ENCODE data around the gene DUSP12.
A peak's percentile ranks its signal among the peaks of the same experiment; 100 is the strongest.

The DUSP12 gene

DNA sequence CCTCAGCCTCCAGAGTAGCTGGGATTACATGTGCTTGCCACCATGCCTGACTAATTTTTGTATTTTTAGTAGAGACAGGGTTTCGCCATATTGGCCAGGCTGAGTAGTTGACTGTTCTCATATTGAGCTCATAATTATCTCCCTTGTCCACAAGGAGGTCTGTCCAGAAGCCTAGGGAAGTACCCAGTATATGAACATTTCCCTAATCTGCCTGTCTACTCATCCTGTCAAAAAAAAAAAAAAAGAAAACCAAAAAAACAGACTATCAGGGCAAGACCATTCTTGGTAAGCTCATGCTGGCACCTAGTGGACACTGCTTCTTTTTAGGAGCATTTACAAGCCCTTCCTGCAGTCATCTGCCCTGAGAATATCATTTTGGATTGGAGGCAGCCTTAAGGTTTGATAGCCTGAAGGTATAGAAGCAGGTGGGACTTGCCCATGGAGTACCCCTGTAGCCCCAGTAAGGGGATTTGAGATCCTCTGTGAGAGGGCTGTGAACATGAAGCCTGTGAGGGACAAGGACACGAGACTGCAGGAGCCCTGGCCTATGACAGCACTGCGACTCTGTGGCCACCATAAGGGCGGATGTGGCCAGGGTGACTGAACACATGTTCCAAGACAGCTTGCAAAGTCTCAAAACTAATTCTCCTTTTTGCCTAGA lies 10.8 kb upstream of the DUSP12 start:
- H2BK5ac ChIP-seq (ENCODE audit: low read length), result no peak overlapping the region
- no peak overlapping the region for H2AFZ ChIP-seq (ENCODE audit: low read length)
- H3K14ac ChIP-seq (ENCODE audit: low read length), result no peak overlapping the region
- no peak overlapping the region for H2AK5ac ChIP-seq (ENCODE audit: low read depth, low read length)
- peaks cover 0 to 59% (median 0%) of the 10 kb centered on the region in 3 experiments for H3K27me3 ChIP-seq (ENCODE audit: control insufficient read depth in 3 of 3, insufficient read depth in 3 of 3, low read depth in 1 of 3, low read length in 3 of 3)
- no peak overlapping the region for H3K4me3 ChIP-seq (ENCODE audit: low read length in 2 of 2)
- no peak overlapping the region for H3K23ac ChIP-seq (ENCODE audit: low read depth, low read length, poor library complexity)
- no peak overlapping the region for H2BK120ac ChIP-seq (ENCODE audit: low read depth, low read length)
- no peak overlapping the region for H3K4me2 ChIP-seq (ENCODE audit: insufficient read depth, low read length, poor library complexity, severe bottlenecking)
- no peaks in the 10 kb centered on the region for H3K36me3 ChIP-seq (replicated peaks in 1 of 2; ENCODE audit: control insufficient read depth in 2 of 2, insufficient read depth in 2 of 2, low read length in 2 of 2)
- no peak overlapping the region for H4K91ac ChIP-seq (ENCODE audit: low read depth, low read length, poor library complexity)
- H3K79me1 ChIP-seq (ENCODE audit: low read depth, low read length), result no peaks in the 10 kb centered on the region
- DNase-seq (ENCODE audit: low spot score), result no peak
- no peak overlapping the region for H3K4ac ChIP-seq (ENCODE audit: low read length)
- H3K9ac ChIP-seq (ENCODE audit: low read depth, low read length, poor library complexity), result no peak overlapping the region
- no peak overlapping the region for H2BK12ac ChIP-seq (ENCODE audit: low read length)
- H3K9me3 ChIP-seq (replicated peaks in 1 of 2; ENCODE audit: control insufficient read depth in 2 of 2, insufficient read depth in 1 of 2, low read depth in 1 of 2, low read length in 2 of 2), result no peaks in the 10 kb centered on the region
- no peak overlapping the region for H3K27ac ChIP-seq (replicated peaks; ENCODE audit: low read length)
- H4K8ac ChIP-seq (ENCODE audit: low read depth, low read length), result no peak overlapping the region
- no peak overlapping the region for H3K18ac ChIP-seq (ENCODE audit: low read length)
- no CpG with 5 or more reads among the region's 4 CpGs for WGBS, 2 donors (ENCODE audit: extremely low coverage in 2 of 2, insufficient read length in 2 of 2, insufficient replicate concordance in 1 of 2)
- H2BK15ac ChIP-seq (ENCODE audit: low read length), result no peak overlapping the region
- H3K4me1 ChIP-seq (ENCODE audit: control insufficient read depth in 2 of 2, insufficient read depth in 1 of 2, low read depth in 1 of 2, low read length in 2 of 2), result peaks cover 0 to 6% of the 10 kb centered on the region in 2 donors

DNA sequence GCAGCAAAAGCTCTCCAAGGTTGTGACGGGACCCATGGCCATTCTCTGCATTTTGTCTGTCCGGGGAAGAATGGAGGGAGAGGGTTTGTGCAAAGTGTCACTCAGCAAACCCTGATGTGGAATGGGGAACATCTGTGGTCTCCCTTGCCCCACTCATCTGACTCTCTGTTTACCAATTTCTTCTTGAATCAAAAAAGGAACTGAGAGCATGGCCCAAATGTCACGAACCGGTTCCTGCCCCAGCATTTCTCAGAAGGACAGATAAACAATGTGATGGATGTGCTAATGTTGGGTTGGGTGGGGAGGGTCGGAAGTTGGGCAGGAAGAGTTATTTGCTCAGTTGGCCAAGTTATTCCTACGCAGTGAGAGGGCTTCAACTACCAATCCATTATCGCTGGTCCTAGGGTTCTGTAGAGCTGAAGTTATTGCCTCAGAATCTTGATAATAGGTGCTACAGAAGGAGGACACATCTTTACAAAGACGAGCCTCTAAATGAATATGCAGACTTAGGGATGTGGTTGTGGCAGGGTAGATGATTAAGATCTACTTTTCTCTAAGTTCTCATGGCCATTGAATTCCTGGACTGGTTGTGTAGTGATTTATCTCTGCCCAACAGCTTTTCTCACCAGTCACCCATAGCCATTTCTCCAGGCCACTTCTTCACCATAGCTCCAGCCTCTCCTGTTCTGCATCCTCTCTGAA lies 9.6 kb upstream of the DUSP12 start:
- Histone ChIP-seq H3K27ac (replicated peaks; ENCODE audit: low read length) (no peak overlapping the region), H2BK15ac (ENCODE audit: low read length) (no peak overlapping the region), H3K14ac (ENCODE audit: low read length) (no peak overlapping the region), H3K36me3 (replicated peaks in 1 of 2; ENCODE audit: control insufficient read depth in 2 of 2, insufficient read depth in 2 of 2, low read length in 2 of 2) (no peaks in the 10 kb centered on the region), H3K9me3 (replicated peaks in 1 of 2; ENCODE audit: control insufficient read depth in 2 of 2, insufficient read depth in 1 of 2, low read depth in 1 of 2, low read length in 2 of 2) (no peaks in the 10 kb centered on the region), H4K91ac (ENCODE audit: low read depth, low read length, poor library complexity) (no peak overlapping the region), H2BK120ac (ENCODE audit: low read depth, low read length) (no peak overlapping the region), H4K8ac (ENCODE audit: low read depth, low read length) (no peak overlapping the region), H3K4me1 (ENCODE audit: control insufficient read depth in 2 of 2, insufficient read depth in 1 of 2, low read depth in 1 of 2, low read length in 2 of 2) (peaks cover 0 to 9% of the 10 kb centered on the region in 2 donors), H3K4me3 (ENCODE audit: low read length in 2 of 2) (no peak overlapping the region), H2AFZ (ENCODE audit: low read length) (no peak overlapping the region), H3K4ac (ENCODE audit: low read length) (no peak overlapping the region), H2AK5ac (ENCODE audit: low read depth, low read length) (no peak overlapping the region), H3K79me1 (ENCODE audit: low read depth, low read length) (no peaks in the 10 kb centered on the region), H3K23ac (ENCODE audit: low read depth, low read length, poor library complexity) (no peak overlapping the region), H2BK12ac (ENCODE audit: low read length) (no peak overlapping the region), H2BK5ac (ENCODE audit: low read length) (no peak overlapping the region), H3K9ac (ENCODE audit: low read depth, low read length, poor library complexity) (no peak overlapping the region), H3K27me3 (ENCODE audit: control insufficient read depth in 3 of 3, insufficient read depth in 3 of 3, low read depth in 1 of 3, low read length in 3 of 3) (peaks cover 0 to 60% (median 0%) of the 10 kb centered on the region in 3 experiments), H3K18ac (ENCODE audit: low read length) (no peak overlapping the region), H3K4me2 (ENCODE audit: insufficient read depth, low read length, poor library complexity, severe bottlenecking) (no peak overlapping the region)
- no peak for DNase-seq (ENCODE audit: low spot score)
- WGBS, 2 donors (ENCODE audit: extremely low coverage in 2 of 2, insufficient read length in 2 of 2, insufficient replicate concordance in 1 of 2), result no CpG with 5 or more reads among the region's 8 CpGs

DNA sequence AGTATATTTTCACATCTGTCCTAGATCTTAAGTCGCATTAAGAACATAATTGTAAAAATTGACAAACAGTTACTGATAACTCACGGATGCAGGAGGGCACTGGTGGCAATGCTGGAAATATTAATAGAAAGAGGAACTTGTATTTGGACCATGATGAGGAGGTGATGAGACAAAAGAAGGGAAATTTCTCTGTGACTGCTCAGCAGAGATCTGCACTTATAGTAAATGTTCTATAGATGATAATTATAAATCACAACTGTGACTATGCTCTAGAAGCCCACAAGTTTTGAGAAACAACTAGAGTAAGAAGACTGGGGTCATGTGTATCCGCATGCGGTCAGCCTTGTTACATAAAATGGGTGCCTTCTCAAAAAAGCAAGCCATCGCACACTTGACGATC lies 8.7 kb upstream of the DUSP12 start:
- Histone ChIP-seq H4K91ac (ENCODE audit: low read depth, low read length, poor library complexity) (no peak overlapping the region), H3K18ac (ENCODE audit: low read length) (no peak overlapping the region), H3K14ac (ENCODE audit: low read length) (no peak overlapping the region), H3K23ac (ENCODE audit: low read depth, low read length, poor library complexity) (no peak overlapping the region), H3K27ac (replicated peaks; ENCODE audit: low read length) (no peak overlapping the region), H3K27me3 (ENCODE audit: control insufficient read depth in 3 of 3, insufficient read depth in 3 of 3, low read depth in 1 of 3, low read length in 3 of 3) (peaks cover 0 to 55% (median 0%) of the 10 kb centered on the region in 3 experiments), H2AK5ac (ENCODE audit: low read depth, low read length) (no peak overlapping the region), H3K4me2 (ENCODE audit: insufficient read depth, low read length, poor library complexity, severe bottlenecking) (no peak overlapping the region), H3K36me3 (replicated peaks in 1 of 2; ENCODE audit: control insufficient read depth in 2 of 2, insufficient read depth in 2 of 2, low read length in 2 of 2) (no peaks in the 10 kb centered on the region), H3K79me1 (ENCODE audit: low read depth, low read length) (no peaks in the 10 kb centered on the region), H2BK5ac (ENCODE audit: low read length) (no peak overlapping the region), H2BK12ac (ENCODE audit: low read length) (no peak overlapping the region), H4K8ac (ENCODE audit: low read depth, low read length) (no peak overlapping the region), H3K9ac (ENCODE audit: low read depth, low read length, poor library complexity) (no peak overlapping the region), H3K4me1 (ENCODE audit: control insufficient read depth in 2 of 2, insufficient read depth in 1 of 2, low read depth in 1 of 2, low read length in 2 of 2) (peaks cover 0 to 9% of the 10 kb centered on the region in 2 donors), H2BK15ac (ENCODE audit: low read length) (no peak overlapping the region), H3K4ac (ENCODE audit: low read length) (no peak overlapping the region), H3K9me3 (replicated peaks in 1 of 2; ENCODE audit: control insufficient read depth in 2 of 2, insufficient read depth in 1 of 2, low read depth in 1 of 2, low read length in 2 of 2) (no peaks in the 10 kb centered on the region), H2AFZ (ENCODE audit: low read length) (no peak overlapping the region), H2BK120ac (ENCODE audit: low read depth, low read length) (no peak overlapping the region), H3K4me3 (ENCODE audit: low read length in 2 of 2) (no peak overlapping the region)
- DNase-seq (ENCODE audit: low spot score), result no peak
- no CpG with 5 or more reads among the region's 6 CpGs for WGBS, 2 donors (ENCODE audit: extremely low coverage in 2 of 2, insufficient read length in 2 of 2, insufficient replicate concordance in 1 of 2)

DNA sequence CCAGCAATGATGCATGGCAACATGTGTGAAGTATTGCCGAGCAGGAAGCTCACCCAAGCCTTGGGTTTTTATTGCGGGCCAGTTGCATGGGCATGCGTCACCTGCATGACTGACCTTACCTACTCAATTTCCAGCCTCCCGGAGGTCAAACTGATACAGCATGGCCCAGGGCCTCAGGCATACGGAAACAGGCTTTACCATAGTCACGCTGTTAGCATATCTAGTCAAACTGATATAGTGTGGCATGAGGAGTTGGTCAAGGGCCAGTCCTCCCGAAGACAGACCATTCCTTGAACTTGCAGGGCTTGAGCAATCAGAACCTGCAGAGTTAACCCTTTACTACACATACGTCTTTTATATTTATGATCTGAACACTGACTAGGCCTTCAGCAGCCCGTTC lies 6.4 kb upstream of the DUSP12 start:
- no peak overlapping the region for H2BK5ac ChIP-seq (ENCODE audit: low read length)
- no peak overlapping the region for H3K18ac ChIP-seq (ENCODE audit: low read length)
- H3K79me1 ChIP-seq (ENCODE audit: low read depth, low read length), result no peaks in the 10 kb centered on the region
- no peak overlapping the region for H3K27ac ChIP-seq (replicated peaks; ENCODE audit: low read length)
- H2BK15ac ChIP-seq (ENCODE audit: low read length), result no peak overlapping the region
- no peak overlapping the region for H2BK120ac ChIP-seq (ENCODE audit: low read depth, low read length)
- H2AFZ ChIP-seq (ENCODE audit: low read length), result no peak overlapping the region
- no CpG with 5 or more reads among the region's 9 CpGs for WGBS, 2 donors (ENCODE audit: extremely low coverage in 2 of 2, insufficient read length in 2 of 2, insufficient replicate concordance in 1 of 2)
- H4K91ac ChIP-seq (ENCODE audit: low read depth, low read length, poor library complexity), result no peak overlapping the region
- no peak for DNase-seq (ENCODE audit: low spot score)
- peaks cover 0 to 9% of the 10 kb centered on the region in 2 donors for H3K4me1 ChIP-seq (ENCODE audit: control insufficient read depth in 2 of 2, insufficient read depth in 1 of 2, low read depth in 1 of 2, low read length in 2 of 2)
- no peaks in the 10 kb centered on the region for H3K9me3 ChIP-seq (replicated peaks in 1 of 2; ENCODE audit: control insufficient read depth in 2 of 2, insufficient read depth in 1 of 2, low read depth in 1 of 2, low read length in 2 of 2)
- H3K36me3 ChIP-seq (replicated peaks in 1 of 2; ENCODE audit: control insufficient read depth in 2 of 2, insufficient read depth in 2 of 2, low read length in 2 of 2), result no peaks in the 10 kb centered on the region
- no peak overlapping the region for H3K9ac ChIP-seq (ENCODE audit: low read depth, low read length, poor library complexity)
- no peak overlapping the region for H3K4me2 ChIP-seq (ENCODE audit: insufficient read depth, low read length, poor library complexity, severe bottlenecking)
- H4K8ac ChIP-seq (ENCODE audit: low read depth, low read length), result no peak overlapping the region
- no peak overlapping the region for H3K4ac ChIP-seq (ENCODE audit: low read length)
- no peak overlapping the region for H3K23ac ChIP-seq (ENCODE audit: low read depth, low read length, poor library complexity)
- H2BK12ac ChIP-seq (ENCODE audit: low read length), result no peak overlapping the region
- peaks cover 0 to 34% (median 0%) of the 10 kb centered on the region in 3 experiments for H3K27me3 ChIP-seq (ENCODE audit: control insufficient read depth in 3 of 3, insufficient read depth in 3 of 3, low read depth in 1 of 3, low read length in 3 of 3)
- H3K14ac ChIP-seq (ENCODE audit: low read length), result no peak overlapping the region
- H2AK5ac ChIP-seq (ENCODE audit: low read depth, low read length), result no peak overlapping the region
- peak overlapping the region in 1 of 2 donors; percentile 8 for H3K4me3 ChIP-seq (ENCODE audit: low read length in 2 of 2)
